PFSK-1 (cell line): Measurements from ENCODE around the gene LATS1.

Experiments used
- FOXP2 ChIP-seq: optimal IDR thresholded peaks from 2 replicates; pipeline ENCODE3; 2011; ENCODE audit warnings: borderline replicate concordance, control low read depth, inconsistent platforms; ENCODE audit not compliant: insufficient read depth; ENCODE audit errors: extremely low read length, extremely low read depth
- POLR2AphosphoS5 ChIP-seq: IDR thresholded peaks from 2 replicates; pipeline ENCODE4 v1.6.1; 2012; ENCODE audit warnings: low read depth, mild to moderate bottlenecking, control low read depth, low read length, moderate library complexity
- REST ChIP-seq, 2 experiments: IDR thresholded peaks; 2 replicates each; pipeline versions ENCODE4 v1.6.1 to v1.8.0; 2011 to 2012; ENCODE audit warnings: low read depth in 2 of 2, low read length in 2 of 2, control low read depth in 1 of 2, inconsistent platforms in 1 of 2, mild to moderate bottlenecking in 1 of 2, moderate library complexity in 1 of 2; ENCODE audit not compliant: insufficient read depth in 1 of 2
- SIN3A ChIP-seq: IDR thresholded peaks from 2 replicates; pipeline ENCODE4 v1.6.1; 2012; ENCODE audit warnings: mild to moderate bottlenecking, low read length, moderate library complexity, borderline replicate concordance; ENCODE audit not compliant: insufficient read depth
- TAF1 ChIP-seq: IDR thresholded peaks from 2 replicates; pipeline ENCODE4 v1.6.1; 2012; ENCODE audit warnings: low read length, control low read depth, borderline replicate concordance; ENCODE audit not compliant: insufficient read depth

GRCh38 chr6:149752600-149753373 is 34.9 kb upstream of the LATS1 start:
- TF ChIP-seq POLR2AphosphoS5 (no peak), REST (IDR thresholded peaks at IDR 0.05; ENCODE audit: insufficient read depth in 1 of 2, low read depth in 2 of 2, low read length in 2 of 2) (no peak), SIN3A (no peak), FOXP2 (no peak), TAF1 (no peak)
